WI38 (cell line): ENCODE measurements around the gene B4GALT1.
"Not testable (repeated sequence)": the region's sequence is repeated elsewhere in the genome, so short reads cannot be mapped to it uniquely, and the experiment has no call there.

Source experiments
- H3K4me3 ChIP-seq: 2 replicates; pipeline ENCODE4 v1.5.1; 2011; ENCODE audit warnings: low read depth, mild to moderate bottlenecking, control low read depth, low read length
- TF ChIP-seq, protein P1 (sequence below): IDR thresholded peaks from 2 replicates; pipeline ENCODE4 v1.5.1; 2012; ENCODE audit warnings: low read depth, mild to moderate bottlenecking, control low read depth, low read length

The B4GALT1 gene

DNA sequence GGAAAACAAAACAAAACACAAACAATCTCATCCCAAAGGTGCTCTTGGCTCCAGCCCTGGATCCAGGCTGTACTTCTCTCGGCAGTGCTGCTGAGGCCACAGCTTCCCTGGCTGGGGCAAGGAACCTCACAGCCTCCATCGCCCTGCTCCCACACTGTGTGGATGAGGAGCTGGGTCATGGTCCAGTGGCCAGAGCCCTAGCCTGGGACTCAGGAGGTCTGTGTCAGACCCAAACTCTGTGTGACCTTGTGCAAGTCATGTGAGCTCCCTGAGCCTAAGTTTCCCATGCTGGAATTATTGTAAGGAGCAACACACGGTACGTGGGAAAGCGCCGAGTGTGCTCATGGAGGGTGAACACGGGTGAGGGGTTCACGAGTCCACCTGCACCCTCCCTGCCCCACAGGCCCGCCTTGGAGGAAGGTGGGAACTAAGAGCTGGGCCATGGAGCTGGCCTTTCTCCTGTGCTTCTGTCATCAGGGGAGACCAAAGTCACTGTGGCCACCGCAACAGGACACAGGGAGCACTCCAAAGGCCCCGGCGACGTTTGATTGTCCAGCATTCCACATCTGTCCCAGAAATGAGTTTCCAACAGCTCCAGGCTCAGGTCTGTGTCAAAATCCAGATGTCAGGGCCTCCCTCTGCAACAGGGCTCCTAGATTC is 64.5 kb downstream of the B4GALT1 start:
- H3K4me3 ChIP-seq: no peak overlapping the region
- TF ChIP-seq, protein P1, sequence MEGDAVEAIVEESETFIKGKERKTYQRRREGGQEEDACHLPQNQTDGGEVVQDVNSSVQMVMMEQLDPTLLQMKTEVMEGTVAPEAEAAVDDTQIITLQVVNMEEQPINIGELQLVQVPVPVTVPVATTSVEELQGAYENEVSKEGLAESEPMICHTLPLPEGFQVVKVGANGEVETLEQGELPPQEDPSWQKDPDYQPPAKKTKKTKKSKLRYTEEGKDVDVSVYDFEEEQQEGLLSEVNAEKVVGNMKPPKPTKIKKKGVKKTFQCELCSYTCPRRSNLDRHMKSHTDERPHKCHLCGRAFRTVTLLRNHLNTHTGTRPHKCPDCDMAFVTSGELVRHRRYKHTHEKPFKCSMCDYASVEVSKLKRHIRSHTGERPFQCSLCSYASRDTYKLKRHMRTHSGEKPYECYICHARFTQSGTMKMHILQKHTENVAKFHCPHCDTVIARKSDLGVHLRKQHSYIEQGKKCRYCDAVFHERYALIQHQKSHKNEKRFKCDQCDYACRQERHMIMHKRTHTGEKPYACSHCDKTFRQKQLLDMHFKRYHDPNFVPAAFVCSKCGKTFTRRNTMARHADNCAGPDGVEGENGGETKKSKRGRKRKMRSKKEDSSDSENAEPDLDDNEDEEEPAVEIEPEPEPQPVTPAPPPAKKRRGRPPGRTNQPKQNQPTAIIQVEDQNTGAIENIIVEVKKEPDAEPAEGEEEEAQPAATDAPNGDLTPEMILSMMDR: no peak

DNA sequence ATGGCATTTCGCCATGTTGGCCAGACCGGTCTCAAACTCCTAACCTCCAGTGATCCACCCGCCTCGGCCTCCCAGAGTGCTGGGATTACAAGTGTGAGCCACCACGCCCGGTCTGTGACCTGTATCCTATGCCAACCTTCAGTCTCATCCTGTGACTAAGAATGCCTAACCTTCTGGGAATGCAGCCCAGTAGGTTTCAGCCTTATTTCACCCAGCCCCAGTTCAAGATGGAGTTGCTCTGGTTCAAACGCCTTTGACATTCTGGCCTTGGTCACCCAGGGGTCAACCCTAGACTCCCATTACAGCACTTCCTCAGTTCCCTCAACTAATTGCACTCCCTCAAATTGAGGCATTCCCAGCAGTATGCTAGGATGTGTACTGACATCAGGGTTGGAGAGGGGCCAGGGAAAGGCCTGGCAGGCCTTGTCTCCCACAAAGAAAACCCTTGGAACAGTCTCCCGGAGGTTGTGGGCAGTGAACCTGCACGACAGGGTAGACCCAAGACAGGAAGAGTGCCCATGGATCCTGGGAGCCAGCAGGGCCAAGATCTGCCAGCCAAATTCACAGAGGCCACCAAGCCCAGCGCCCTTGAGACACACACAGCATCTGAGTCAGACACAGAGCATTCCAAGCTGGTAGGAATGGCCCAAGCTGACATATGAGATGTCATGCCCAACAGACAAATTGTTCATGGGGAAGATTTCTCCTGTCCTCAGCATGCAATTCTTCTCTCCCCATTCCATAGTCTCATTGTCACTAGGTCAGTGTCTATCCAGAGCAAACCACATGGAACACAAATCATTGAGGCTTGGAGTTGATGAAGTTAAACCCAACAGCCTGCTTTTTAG is 65.8 kb downstream of the B4GALT1 start:
- H3K4me3 ChIP-seq: no peak overlapping the region
- TF ChIP-seq, protein P1: no peak

DNA sequence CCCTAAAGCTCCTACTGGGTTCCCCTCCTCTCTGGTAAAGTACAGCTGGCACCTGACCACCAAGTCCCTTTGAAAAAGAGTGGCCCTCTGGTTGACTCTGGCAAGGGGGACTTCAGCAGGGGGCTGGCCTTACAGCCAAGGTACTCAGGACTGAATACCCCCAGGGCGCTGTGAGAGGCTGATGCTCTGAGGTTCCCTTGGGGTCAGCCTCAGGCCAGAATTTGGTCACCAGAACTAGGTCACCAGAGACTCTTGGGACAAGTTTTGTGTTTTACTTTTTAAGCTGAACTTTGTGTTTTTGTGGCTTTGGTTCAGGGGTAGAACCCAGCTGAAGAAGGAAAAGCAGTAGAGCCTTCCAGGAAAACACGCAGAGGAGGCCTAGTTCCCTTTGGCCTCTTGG is 67.4 kb downstream of the B4GALT1 start:
- TF ChIP-seq, protein P1: no peak
- no peak overlapping the region for H3K4me3 ChIP-seq

DNA sequence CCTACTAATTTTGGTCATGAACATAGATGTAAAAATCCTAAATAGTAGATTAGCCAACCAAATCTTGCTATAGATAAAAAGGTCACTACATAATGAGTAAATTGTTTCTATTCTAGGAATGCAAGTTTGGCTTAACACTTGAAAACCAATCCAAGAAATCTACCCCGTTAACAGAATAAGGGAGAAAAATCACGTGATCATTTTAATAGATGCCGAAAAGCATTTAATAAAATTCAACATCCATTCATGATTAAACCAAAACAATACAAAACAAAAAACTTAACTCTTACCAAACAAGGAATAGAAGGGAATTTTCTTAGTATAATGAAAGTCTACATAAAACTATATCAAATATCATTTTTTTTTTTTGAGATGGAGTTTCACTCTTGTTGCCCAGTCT is 69.9 kb downstream of the B4GALT1 start:
- TF ChIP-seq, protein P1: no peak

DNA sequence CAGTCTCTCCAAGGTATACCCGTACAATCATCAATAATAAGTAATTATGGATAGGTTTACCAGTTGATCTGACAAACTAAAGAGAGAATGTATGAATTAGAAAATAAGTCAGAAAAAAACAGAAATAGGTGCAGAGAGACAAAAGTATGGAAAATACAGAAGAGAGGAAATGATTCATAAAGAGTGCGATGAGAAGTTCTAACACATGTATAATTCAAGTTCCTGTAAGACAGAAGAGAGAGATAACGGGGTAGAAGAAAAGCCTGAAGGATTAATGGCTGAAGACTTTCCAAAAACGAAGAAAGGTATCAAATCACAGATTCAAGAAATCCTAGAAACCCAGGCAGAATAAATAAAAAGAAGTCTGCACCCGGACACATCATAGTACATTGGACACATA is 74.5 kb downstream of the B4GALT1 start:
- TF ChIP-seq, protein P1: no peak
- no peak overlapping the region for H3K4me3 ChIP-seq

More for the DNA sequence above, 69.9 kb downstream of the B4GALT1 start:
- no peak overlapping the region for H3K4me3 ChIP-seq

DNA sequence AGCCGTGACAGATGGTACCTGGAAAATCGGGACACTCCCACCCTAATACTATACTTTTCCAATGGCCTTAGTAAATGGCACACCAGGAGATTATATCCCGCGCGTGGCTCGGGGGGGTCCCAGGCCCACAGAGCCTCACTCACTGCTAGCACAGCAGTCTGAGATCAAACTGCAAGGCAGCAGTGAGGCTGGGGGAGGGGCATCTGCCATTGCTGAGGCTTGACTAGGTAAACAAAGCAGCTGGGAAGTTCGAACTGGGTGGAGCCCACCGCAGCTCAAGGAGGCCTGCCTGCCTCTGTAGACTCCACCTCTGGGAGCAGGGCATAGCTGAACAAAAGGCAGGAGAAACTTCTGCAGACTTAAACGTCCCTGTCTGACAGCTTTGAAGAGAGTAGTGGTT is 81.5 kb downstream of the B4GALT1 start:
- not testable (repeated sequence) for H3K4me3 ChIP-seq

DNA sequence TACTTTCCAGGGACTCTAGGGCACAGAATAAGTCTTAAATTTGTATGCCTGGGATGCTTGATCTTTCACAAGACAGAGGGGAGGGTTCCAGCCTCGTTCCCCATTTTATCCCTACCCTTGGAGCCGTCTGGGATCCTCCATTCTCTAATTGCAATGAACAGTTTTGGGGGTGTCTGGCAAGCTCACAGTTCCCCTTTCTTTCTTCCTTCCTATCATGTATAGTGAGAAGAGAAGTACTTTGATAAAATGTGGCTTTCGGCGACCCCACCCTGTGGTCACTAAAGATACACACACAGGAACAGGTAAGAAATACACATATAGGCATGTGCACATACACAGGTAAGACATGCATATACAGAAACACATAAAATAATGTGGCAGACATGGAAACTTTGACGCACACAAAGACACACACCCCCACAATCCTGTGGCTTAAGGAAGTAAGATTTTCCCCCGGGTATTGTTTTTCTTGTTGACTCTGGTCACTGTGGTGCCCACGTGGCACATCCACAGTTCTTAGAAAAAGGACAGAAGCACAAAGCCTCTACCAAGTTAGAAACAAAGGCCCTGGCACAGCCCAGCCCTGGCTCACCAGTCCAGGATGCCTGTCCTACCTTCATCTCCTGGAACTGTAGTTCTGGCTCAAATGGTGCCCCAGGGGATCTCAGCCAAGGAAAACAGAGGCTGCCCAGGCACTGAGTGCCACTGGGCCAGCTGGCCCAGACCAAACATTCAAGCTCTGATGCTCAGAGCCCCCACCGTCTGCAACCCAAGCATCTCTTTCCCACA is 84.4 kb downstream of the B4GALT1 start:
- TF ChIP-seq, protein P1: no peak
- no peak overlapping the region for H3K4me3 ChIP-seq
